Measurements from ENCODE around the gene ZNF681.
"Not testable (repeated sequence)": the region's sequence is repeated elsewhere in the genome, so short reads cannot be mapped to it uniquely, and the experiment has no call there.

The ZNF681 gene

GRCh38 chr19:23730729-23731465 is 27.8 kb downstream of the ZNF681 start:
- not testable (repeated sequence) for H3K79me2 ChIP-seq (ENCODE audit: insufficient read depth, low read length); H3K27ac ChIP-seq (ENCODE audit: low read depth, low read length, poor library complexity, severe bottlenecking); H3K27me3 ChIP-seq (ENCODE audit: insufficient read depth, low read length); H4K20me1 ChIP-seq (ENCODE audit: insufficient read depth, low read length); H3K9me2 ChIP-seq (ENCODE audit: low read depth, low read length); H3K36me3 ChIP-seq (ENCODE audit: insufficient read depth, low read length); H3K4me3 ChIP-seq (ENCODE audit: low read depth, low read length, poor library complexity, severe bottlenecking); H3K4me1 ChIP-seq (ENCODE audit: insufficient read depth, low read length, severe bottlenecking); H2AFZ ChIP-seq (ENCODE audit: low read length); H3F3A ChIP-seq (ENCODE audit: insufficient read depth, low read length); H3K4me2 ChIP-seq (ENCODE audit: low read length); H3K9me3 ChIP-seq (ENCODE audit: low read length); H3K9ac ChIP-seq (ENCODE audit: low read length)

- not testable (repeated sequence) for H3K9ac ChIP-seq (ENCODE audit: low read length); H3K4me2 ChIP-seq (ENCODE audit: low read length); H3K79me2 ChIP-seq (ENCODE audit: insufficient read depth, low read length); H3K27ac ChIP-seq (ENCODE audit: low read depth, low read length, poor library complexity, severe bottlenecking); H3K4me3 ChIP-seq (ENCODE audit: low read depth, low read length, poor library complexity, severe bottlenecking); H3K36me3 ChIP-seq (ENCODE audit: insufficient read depth, low read length); H3K4me1 ChIP-seq (ENCODE audit: insufficient read depth, low read length, severe bottlenecking); H2AFZ ChIP-seq (ENCODE audit: low read length); H3F3A ChIP-seq (ENCODE audit: insufficient read depth, low read length); H4K20me1 ChIP-seq (ENCODE audit: insufficient read depth, low read length); H3K9me2 ChIP-seq (ENCODE audit: low read depth, low read length); H3K9me3 ChIP-seq (ENCODE audit: low read length); H3K27me3 ChIP-seq (ENCODE audit: insufficient read depth, low read length)
Observed at GRCh38 chr19:23724161-23724560, 34.5 kb downstream of the ZNF681 start.

- H3K4me2 ChIP-seq (ENCODE audit: low read length) = no peak overlapping the region
- no peaks in the 10 kb centered on the region for H3K79me2 ChIP-seq (ENCODE audit: insufficient read depth, low read length)
- no peak overlapping the region for H2AFZ ChIP-seq (ENCODE audit: low read length)
- TF ChIP-seq, protein P1, sequence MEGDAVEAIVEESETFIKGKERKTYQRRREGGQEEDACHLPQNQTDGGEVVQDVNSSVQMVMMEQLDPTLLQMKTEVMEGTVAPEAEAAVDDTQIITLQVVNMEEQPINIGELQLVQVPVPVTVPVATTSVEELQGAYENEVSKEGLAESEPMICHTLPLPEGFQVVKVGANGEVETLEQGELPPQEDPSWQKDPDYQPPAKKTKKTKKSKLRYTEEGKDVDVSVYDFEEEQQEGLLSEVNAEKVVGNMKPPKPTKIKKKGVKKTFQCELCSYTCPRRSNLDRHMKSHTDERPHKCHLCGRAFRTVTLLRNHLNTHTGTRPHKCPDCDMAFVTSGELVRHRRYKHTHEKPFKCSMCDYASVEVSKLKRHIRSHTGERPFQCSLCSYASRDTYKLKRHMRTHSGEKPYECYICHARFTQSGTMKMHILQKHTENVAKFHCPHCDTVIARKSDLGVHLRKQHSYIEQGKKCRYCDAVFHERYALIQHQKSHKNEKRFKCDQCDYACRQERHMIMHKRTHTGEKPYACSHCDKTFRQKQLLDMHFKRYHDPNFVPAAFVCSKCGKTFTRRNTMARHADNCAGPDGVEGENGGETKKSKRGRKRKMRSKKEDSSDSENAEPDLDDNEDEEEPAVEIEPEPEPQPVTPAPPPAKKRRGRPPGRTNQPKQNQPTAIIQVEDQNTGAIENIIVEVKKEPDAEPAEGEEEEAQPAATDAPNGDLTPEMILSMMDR (IDR thresholded peaks at IDR 0.05; ENCODE audit: low read length) = no peak
- no peak for TF ChIP-seq EZH2 (IDR thresholded peaks at IDR 0.05; ENCODE audit: borderline replicate concordance, low read length)
- H3F3A ChIP-seq (ENCODE audit: insufficient read depth, low read length) = no peaks in the 10 kb centered on the region
- H3K36me3 ChIP-seq (ENCODE audit: insufficient read depth, low read length) = no peaks in the 10 kb centered on the region
- no peaks in the 10 kb centered on the region for H4K20me1 ChIP-seq (ENCODE audit: insufficient read depth, low read length)
- no peak overlapping the region for H3K27ac ChIP-seq (ENCODE audit: low read depth, low read length, poor library complexity, severe bottlenecking)
- H3K4me3 ChIP-seq (ENCODE audit: low read depth, low read length, poor library complexity, severe bottlenecking) = no peak overlapping the region
- H3K4me1 ChIP-seq (ENCODE audit: insufficient read depth, low read length, severe bottlenecking) = no peaks in the 10 kb centered on the region
- no peaks in the 10 kb centered on the region for H3K27me3 ChIP-seq (ENCODE audit: insufficient read depth, low read length)
- H3K9me3 ChIP-seq (ENCODE audit: low read length) = no peaks in the 10 kb centered on the region
- no peaks in the 10 kb centered on the region for H3K9me2 ChIP-seq (ENCODE audit: low read depth, low read length)
- no peak overlapping the region for H3K9ac ChIP-seq (ENCODE audit: low read length)
Observed at GRCh38 chr19:23718802-23719201, 39.9 kb downstream of the ZNF681 start.

DNA sequence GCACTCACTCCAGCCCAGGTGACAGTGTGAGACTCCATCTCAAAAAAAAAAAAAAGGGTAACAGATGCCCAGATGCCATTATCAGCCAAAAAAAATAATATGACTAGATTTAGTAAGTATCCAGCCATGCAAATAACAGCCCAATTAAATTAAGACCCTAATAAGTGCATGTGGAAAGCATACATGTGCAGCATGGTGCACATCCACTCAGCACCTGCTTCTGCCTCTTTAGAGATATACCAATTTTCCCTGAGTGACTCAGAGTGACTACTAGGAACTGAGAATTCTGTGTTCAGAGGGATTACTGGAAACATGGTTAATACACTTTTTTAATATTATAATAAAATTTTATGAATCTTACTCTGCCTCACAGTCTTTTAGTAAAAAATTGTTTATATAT is 41.9 kb downstream of the ZNF681 start:
- H3K36me3 ChIP-seq (ENCODE audit: insufficient read depth, low read length) = no peaks in the 10 kb centered on the region
- H3K9ac ChIP-seq (ENCODE audit: low read length) = no peak overlapping the region
- H3K4me1 ChIP-seq (ENCODE audit: insufficient read depth, low read length, severe bottlenecking) = no peaks in the 10 kb centered on the region
- H3K4me3 ChIP-seq (ENCODE audit: low read depth, low read length, poor library complexity, severe bottlenecking) = no peak overlapping the region
- no peak overlapping the region for H2AFZ ChIP-seq (ENCODE audit: low read length)
- H3K9me3 ChIP-seq (ENCODE audit: low read length) = no peaks in the 10 kb centered on the region
- H3F3A ChIP-seq (ENCODE audit: insufficient read depth, low read length) = no peaks in the 10 kb centered on the region
- no peaks in the 10 kb centered on the region for H3K27me3 ChIP-seq (ENCODE audit: insufficient read depth, low read length)
- H3K27ac ChIP-seq (ENCODE audit: low read depth, low read length, poor library complexity, severe bottlenecking) = no peak overlapping the region
- H3K9me2 ChIP-seq (ENCODE audit: low read depth, low read length) = no peaks in the 10 kb centered on the region
- H4K20me1 ChIP-seq (ENCODE audit: insufficient read depth, low read length) = no peaks in the 10 kb centered on the region
- no peak for TF ChIP-seq EZH2 (IDR thresholded peaks at IDR 0.05; ENCODE audit: borderline replicate concordance, low read length)
- TF ChIP-seq, protein P1 (IDR thresholded peaks at IDR 0.05; ENCODE audit: low read length) = no peak
- no peak overlapping the region for H3K4me2 ChIP-seq (ENCODE audit: low read length)
- H3K79me2 ChIP-seq (ENCODE audit: insufficient read depth, low read length) = no peaks in the 10 kb centered on the region
